Measurements from ENCODE around the gene CA5A. TPM values are rescaled to one million over a fixed set of nuclear protein-coding genes. Genes with fewer than 3 reads are reported as not detected.
A peak's percentile ranks its signal among the peaks of the same experiment; 100 is the strongest.

CA5A gene
- total RNA-seq, 2 donors from 2014 or later: not detected

- no peaks in the 10 kb centered on the region for H3K27me3 ChIP-seq
- H3K9ac ChIP-seq (ENCODE audit: low read depth in 2 of 2, low read length in 2 of 2): peak overlapping the region in 1 of 2 donors; percentile 56
- DNase-seq: no peak
- no peak for TF ChIP-seq CTCF (IDR thresholded peaks at IDR 0.05)
- no peaks in the 10 kb centered on the region for H3K36me3 ChIP-seq
- peaks cover 14% of the 10 kb centered on the region for H3K4me1 ChIP-seq
- no peaks in the 10 kb centered on the region for H3K9me3 ChIP-seq
- no peak overlapping the region for H3K4me3 ChIP-seq
- intact Hi-C loops (cut with DNase I): no loop called here
- no peak overlapping the region for H3K27ac ChIP-seq
Measured at GRCh38 chr16:87957296-87958094, 21.2 kb upstream of the CA5A start.

DNA sequence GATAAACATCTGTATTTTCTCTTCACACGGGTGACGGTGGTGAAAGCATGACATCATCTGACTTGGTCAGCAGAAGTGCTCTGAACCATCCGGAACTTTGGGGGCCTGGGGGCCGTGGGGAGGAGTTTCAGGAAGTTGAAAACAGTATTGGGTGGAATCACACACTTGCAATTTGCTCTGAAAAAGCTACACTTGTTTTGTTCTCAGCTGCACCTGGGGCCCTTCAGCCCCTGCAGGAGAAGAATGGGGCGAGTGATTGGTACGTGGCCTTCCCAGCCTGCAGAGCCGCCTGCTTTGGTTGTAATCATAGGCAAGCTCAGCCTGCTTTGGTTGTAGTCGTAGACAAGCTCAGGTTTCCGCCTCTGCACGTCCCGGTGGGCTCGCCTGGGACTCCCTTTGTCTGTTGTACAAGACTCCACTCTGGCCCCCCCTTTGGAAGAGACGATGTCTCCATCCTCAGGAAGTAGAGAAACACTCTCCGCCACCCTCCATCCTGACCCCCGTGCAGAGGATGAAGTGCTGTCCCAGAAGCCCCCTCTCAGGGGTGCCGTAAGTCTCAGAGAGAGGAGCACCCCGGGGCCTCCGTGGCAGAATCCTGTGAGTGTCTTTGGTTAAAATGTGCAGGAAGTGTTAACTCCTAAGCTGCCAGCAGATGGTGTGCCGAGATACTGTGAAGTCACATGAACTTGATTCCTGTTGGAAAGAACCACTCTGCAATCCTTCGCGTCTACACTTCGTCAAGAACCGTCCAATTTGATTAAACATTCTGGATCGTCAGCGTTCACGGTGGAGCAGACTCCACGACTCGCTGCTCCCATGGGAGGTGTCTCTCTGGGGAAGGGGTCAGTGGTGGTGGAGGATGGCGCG is 20.3 kb upstream of the CA5A start:
- Histone ChIP-seq H3K4me1 (peaks cover 18% of the 10 kb centered on the region), H3K27me3 (no peaks in the 10 kb centered on the region), H3K27ac (peak overlapping the region; percentile 58), H3K36me3 (no peaks in the 10 kb centered on the region), H3K4me3 (no peak overlapping the region), H3K9me3 (no peaks in the 10 kb centered on the region), H3K9ac (ENCODE audit: low read depth in 2 of 2, low read length in 2 of 2) (peak overlapping the region in 1 of 2 donors; percentile 56)
- intact Hi-C loops (cut with DNase I): no loop called here
- peak; percentile 48 for DNase-seq
- no peak for TF ChIP-seq CTCF (IDR thresholded peaks at IDR 0.05)

DNA sequence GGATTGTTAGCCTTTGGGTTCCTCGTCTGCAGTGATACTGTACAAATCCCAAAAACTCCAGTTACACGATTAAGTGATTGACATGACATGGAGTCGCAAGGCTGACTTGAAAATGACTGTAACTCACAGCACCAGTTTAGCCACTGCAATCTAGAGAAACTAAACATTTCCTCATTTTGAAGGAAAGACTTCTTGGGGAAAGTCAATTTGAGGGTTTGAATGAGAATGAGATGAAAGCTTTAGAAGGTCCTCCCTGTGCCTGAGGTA is 19.7 kb upstream of the CA5A start:
- H3K9me3 ChIP-seq: no peaks in the 10 kb centered on the region
- TF ChIP-seq CTCF (IDR thresholded peaks at IDR 0.05): no peak

GRCh38 chr16:87955302-87956097 is 19.2 kb upstream of the CA5A start:
- intact Hi-C loops (cut with DNase I): no loop called here
- Histone ChIP-seq H3K9me3 (no peaks in the 10 kb centered on the region), H3K9ac (ENCODE audit: low read depth in 2 of 2, low read length in 2 of 2) (peak overlapping the region; percentile 48 to 59), H3K4me3 (no peak overlapping the region), H3K4me1 (peaks cover 18% of the 10 kb centered on the region), H3K27ac (peak overlapping the region; percentile 58), H3K27me3 (no peaks in the 10 kb centered on the region), H3K36me3 (no peaks in the 10 kb centered on the region)
- DNase-seq: no peak
- TF ChIP-seq CTCF (IDR thresholded peaks at IDR 0.05): no peak

More for the DNA sequence above, 19.7 kb upstream of the CA5A start:
- H3K9ac ChIP-seq (ENCODE audit: low read depth in 2 of 2, low read length in 2 of 2): peak overlapping the region in 1 of 2 donors; percentile 48
- no peak for DNase-seq
- H3K27ac ChIP-seq: peak overlapping the region; percentile 58
- H3K27me3 ChIP-seq: no peaks in the 10 kb centered on the region
- intact Hi-C loops (cut with DNase I): no loop called here
- no peak overlapping the region for H3K4me3 ChIP-seq
- peaks cover 18% of the 10 kb centered on the region for H3K4me1 ChIP-seq
- no peaks in the 10 kb centered on the region for H3K36me3 ChIP-seq

DNA sequence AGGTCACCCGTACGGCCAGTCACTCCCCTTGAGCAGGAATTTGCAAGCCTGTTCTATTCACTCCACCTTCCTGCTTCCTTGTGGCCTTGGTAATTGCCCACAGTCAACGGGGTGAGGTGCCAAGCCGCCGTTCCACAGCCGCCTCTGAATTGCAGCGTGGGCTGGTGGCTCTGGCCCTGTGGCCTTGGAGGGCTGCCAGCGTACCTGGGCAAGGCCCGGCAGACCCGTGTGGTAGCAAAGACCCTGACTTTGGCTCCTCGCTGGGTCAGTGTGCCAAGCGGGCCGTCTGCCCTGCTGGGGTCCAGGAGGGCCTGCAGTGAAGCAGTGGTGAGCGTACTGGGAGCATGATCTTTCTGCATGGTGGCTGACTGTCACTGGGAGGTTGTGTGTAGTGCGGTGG is 18.5 kb upstream of the CA5A start:
- Histone ChIP-seq H3K36me3 (no peaks in the 10 kb centered on the region), H3K9me3 (no peaks in the 10 kb centered on the region), H3K9ac (ENCODE audit: low read depth in 2 of 2, low read length in 2 of 2) (peak overlapping the region in 1 of 2 donors; percentile 59), H3K27ac (peak overlapping the region; percentile 50), H3K4me3 (no peak overlapping the region), H3K27me3 (no peaks in the 10 kb centered on the region), H3K4me1 (peaks cover 18% of the 10 kb centered on the region)
- no peak for DNase-seq
- no peak for TF ChIP-seq CTCF (IDR thresholded peaks at IDR 0.05)
- intact Hi-C loops (cut with DNase I): no loop called here
